GM12801 (cell line): ENCODE measurements around the gene CHRDL1.

Experiments used
- CTCF ChIP-seq: IDR thresholded peaks from one replicate; pipeline ENCODE4 v1.5.1; 2011; ENCODE audit warnings: control low read depth; ENCODE audit not compliant: insufficient read length; ENCODE audit errors: extremely low read depth

CHRDL1 gene

DNA sequence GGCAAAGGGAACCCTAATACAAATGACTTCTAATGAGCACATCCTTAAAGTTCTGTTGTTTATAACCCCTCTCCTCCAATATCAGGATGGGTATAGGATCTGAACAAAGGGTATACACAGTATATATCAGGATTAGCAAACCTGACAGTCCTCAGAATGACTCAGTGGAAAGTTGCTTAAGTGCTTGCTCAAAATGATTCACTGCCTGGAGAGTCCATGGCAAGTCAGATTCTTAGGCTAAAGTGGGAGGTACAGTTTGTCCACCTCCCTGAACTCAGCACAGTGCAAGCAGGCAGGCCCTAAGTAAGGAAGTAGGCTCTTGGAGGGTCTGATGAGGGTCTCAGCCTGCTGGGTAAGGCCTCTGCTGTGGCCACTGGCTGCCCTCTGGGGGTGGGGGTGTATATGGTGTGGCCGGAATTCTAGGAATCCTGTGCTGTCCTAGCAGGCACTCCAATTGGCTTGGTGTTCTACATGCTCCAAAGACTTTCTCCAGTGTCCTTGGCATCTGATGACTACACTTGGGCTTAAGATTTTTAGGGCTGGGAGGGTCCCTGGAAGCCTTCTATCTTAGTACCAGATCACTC, 54.3 kb downstream of the CHRDL1 start:
- no peak for TF ChIP-seq CTCF

- TF ChIP-seq CTCF, result no peak
Measured at GRCh38 chrX:110734894-110735541, 60.6 kb downstream of the CHRDL1 start.

GRCh38 chrX:110734271-110734670, 61.3 kb downstream of the CHRDL1 start:
- TF ChIP-seq CTCF, result no peak

GRCh38 chrX:110733166-110733565, 62.5 kb downstream of the CHRDL1 start:
- TF ChIP-seq CTCF, result no peak

- TF ChIP-seq CTCF, result no peak
Measured at GRCh38 chrX:110732266-110732665, 63.4 kb downstream of the CHRDL1 start.

DNA sequence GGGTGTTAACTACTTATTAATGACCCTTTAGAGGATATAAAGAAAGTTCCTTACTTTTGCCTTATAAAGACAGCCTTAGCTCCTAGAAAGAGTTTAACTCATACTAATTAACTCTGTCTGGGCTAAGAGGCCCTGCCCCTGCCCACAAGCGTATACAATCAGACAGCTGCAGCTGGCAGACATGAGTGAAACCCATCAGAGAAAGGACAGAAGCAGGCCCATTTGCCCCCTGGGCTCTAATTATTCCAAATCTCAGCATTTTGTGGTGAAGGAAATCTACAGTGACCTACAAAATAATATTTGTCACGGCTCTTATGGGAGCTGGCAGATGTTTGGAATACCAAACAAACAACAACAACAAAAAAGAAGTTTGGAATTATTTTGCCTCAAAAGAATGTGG, 71.8 kb downstream of the CHRDL1 start:
- TF ChIP-seq CTCF, result no peak

DNA sequence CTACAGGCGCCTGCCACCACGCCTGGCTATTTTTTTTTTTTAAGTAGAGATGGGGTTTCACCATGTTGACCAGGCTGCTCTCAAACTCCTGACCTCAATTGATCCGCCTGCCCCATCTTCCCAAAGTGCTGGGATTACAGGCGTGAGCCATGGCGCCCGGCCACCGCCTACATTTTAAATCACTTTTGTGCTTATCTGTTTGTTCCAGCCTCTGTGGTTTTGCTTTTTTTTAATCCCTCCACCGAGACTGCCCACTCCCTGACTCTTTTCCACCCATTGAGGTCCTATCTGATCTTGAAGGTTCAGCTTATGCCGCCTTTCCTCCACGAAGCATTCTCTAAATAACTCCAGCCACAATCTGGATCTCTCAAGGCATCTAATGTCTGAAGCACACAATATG, 73.5 kb downstream of the CHRDL1 start:
- no peak for TF ChIP-seq CTCF
